Superior temporal gyrus (tissue), 1 donor: ENCODE results near the gene NEB.
"Not testable (repeated sequence)": the region's sequence is repeated elsewhere in the genome, so short reads cannot be mapped to it uniquely, and the experiment has no call there.

Experiments
- DNase-seq: peaks from one replicate; pipeline ENCODE4 v3.0.0-alpha.2; 2016; ENCODE audit errors: extremely low spot score

The NEB gene

GRCh38 chr2:151610310-151610709 is 124.0 kb downstream of the NEB start:
- DNase-seq: no peak

- no peak for DNase-seq
These were observed 124.6 kb downstream of the NEB start for GRCh38 chr2:151609705-151610104.

- not testable (repeated sequence) for DNase-seq
These were observed 126.5 kb downstream of the NEB start for GRCh38 chr2:151607459-151608424.

GRCh38 chr2:151603530-151603929 is 130.7 kb downstream of the NEB start:
- DNase-seq: not testable (repeated sequence)

GRCh38 chr2:151602402-151602801 is 131.9 kb downstream of the NEB start:
- DNase-seq: not testable (repeated sequence)

GRCh38 chr2:151601803-151602202 is 132.5 kb downstream of the NEB start:
- DNase-seq: not testable (repeated sequence)

GRCh38 chr2:151596903-151597608 is 137.2 kb downstream of the NEB start:
- not testable (repeated sequence) for DNase-seq

- not testable (repeated sequence) for DNase-seq
These were observed 142.4 kb downstream of the NEB start for GRCh38 chr2:151591908-151592255.

GRCh38 chr2:151591250-151591907 is 142.9 kb downstream of the NEB start:
- not testable (repeated sequence) for DNase-seq

GRCh38 chr2:151581300-151581699 is 153.0 kb downstream of the NEB start:
- DNase-seq: not testable (repeated sequence)

- DNase-seq: not testable (repeated sequence)
These were observed 153.6 kb downstream of the NEB start for GRCh38 chr2:151580697-151581096.

GRCh38 chr2:151577116-151577515 is 157.2 kb downstream of the NEB start:
- DNase-seq: no peak

- no peak for DNase-seq
These were observed 158.2 kb downstream of the NEB start for GRCh38 chr2:151576080-151576479.

- DNase-seq: no peak
These were observed 158.9 kb downstream of the NEB start for GRCh38 chr2:151575338-151575737.

GRCh38 chr2:151570191-151570590 is 164.1 kb downstream of the NEB start:
- DNase-seq: no peak

- DNase-seq: no peak
These were observed 165.1 kb downstream of the NEB start for GRCh38 chr2:151569167-151569566.

- peak; percentile 69 for DNase-seq
These were observed 165.8 kb downstream of the NEB start for GRCh38 chr2:151568501-151568900.

GRCh38 chr2:151567006-151567405 is 167.3 kb downstream of the NEB start:
- DNase-seq: no peak

GRCh38 chr2:151562398-151562797 is 171.9 kb downstream of the NEB start:
- DNase-seq: no peak

GRCh38 chr2:151560289-151560688 is 174.0 kb downstream of the NEB start:
- no peak for DNase-seq

GRCh38 chr2:151559431-151559830 is 174.8 kb downstream of the NEB start:
- not testable (repeated sequence) for DNase-seq

- not testable (repeated sequence) for DNase-seq
These were observed 176.4 kb downstream of the NEB start for GRCh38 chr2:151557883-151558282.
